NCI-H1092 treated with DMSO at 0.1 percent for 48 hours (cell line): Measurements from ENCODE around the gene GOLGA7B.

Experiments used
- DNase-seq: peaks from one replicate; lab custom pipeline; 2025; lab: John Stamatoyannopoulos, UW

The GOLGA7B gene

GRCh38 chr10:97868134-97868685 lies 18.6 kb downstream of the GOLGA7B start:
- no peak for DNase-seq

GRCh38 chr10:97869091-97870042 lies 19.7 kb downstream of the GOLGA7B start:
- peak; percentile 67 for DNase-seq

GRCh38 chr10:97870990-97871389 lies 21.3 kb downstream of the GOLGA7B start:
- DNase-seq, result no peak

- DNase-seq, result no peak
These were observed 23.9 kb downstream of the GOLGA7B start for GRCh38 chr10:97873569-97873968.

- no peak for DNase-seq
These were observed 24.7 kb downstream of the GOLGA7B start for GRCh38 chr10:97874332-97874731.

- no peak for DNase-seq
These were observed 25.7 kb downstream of the GOLGA7B start for GRCh38 chr10:97875391-97875790.

- no peak for DNase-seq
These were observed 26.8 kb downstream of the GOLGA7B start for GRCh38 chr10:97876402-97876801.

GRCh38 chr10:97879241-97879640 lies 29.6 kb downstream of the GOLGA7B start:
- DNase-seq, result no peak

- no peak for DNase-seq
These were observed 30.5 kb downstream of the GOLGA7B start for GRCh38 chr10:97880109-97880508.

GRCh38 chr10:97882142-97883091 lies 32.8 kb downstream of the GOLGA7B start:
- no peak for DNase-seq

- DNase-seq, result no peak
These were observed 33.4 kb downstream of the GOLGA7B start for GRCh38 chr10:97883092-97883485.

- DNase-seq, result no peak
These were observed 36.6 kb downstream of the GOLGA7B start for GRCh38 chr10:97886286-97886685.

- DNase-seq, result no peak
These were observed 37.8 kb downstream of the GOLGA7B start for GRCh38 chr10:97887399-97887798.

- DNase-seq, result no peak
These were observed 38.5 kb downstream of the GOLGA7B start for GRCh38 chr10:97888134-97888533.

- no peak for DNase-seq
These were observed 39.1 kb downstream of the GOLGA7B start for GRCh38 chr10:97888641-97889262.

- DNase-seq, result no peak
These were observed 40.0 kb downstream of the GOLGA7B start for GRCh38 chr10:97889461-97890265.

- DNase-seq, result no peak
These were observed 42.0 kb downstream of the GOLGA7B start for GRCh38 chr10:97891497-97892167.

- DNase-seq, result no peak
These were observed 42.9 kb downstream of the GOLGA7B start for GRCh38 chr10:97892506-97892905.

GRCh38 chr10:97892939-97893338 lies 43.3 kb downstream of the GOLGA7B start:
- DNase-seq, result no peak

- no peak for DNase-seq
These were observed 44.4 kb downstream of the GOLGA7B start for GRCh38 chr10:97894092-97894491.
